CD14-positive monocyte (primary cell): ENCODE results near the gene ZNF432. TPM values are rescaled to one million over a fixed set of nuclear protein-coding genes. Genes with fewer than 3 reads are reported as not detected.

ENCODE experiments used
- DNase-seq, 3 donors: peaks; one replicate each; pipeline ENCODE4 v3.0.0-alpha.2; 2011 to 2022
- H2AFZ ChIP-seq: 2 replicates; pipeline ENCODE4 v1.6.0; 2012; ENCODE audit warnings: mild to moderate bottlenecking, low read depth, low read length, inconsistent platforms; ENCODE audit not compliant: insufficient read depth, poor library complexity, severe bottlenecking
- H3K27ac ChIP-seq, 2 donors: 1 replicate in 1 of 2; 2 replicates in 1 of 2; pipeline ENCODE4 v1.5.1; 2012 to 2013; ENCODE audit warnings: low read length in 2 of 2, control low read depth in 1 of 2, inconsistent platforms in 1 of 2, low read depth in 1 of 2, mild to moderate bottlenecking in 1 of 2
- H3K27me3 ChIP-seq, 2 donors: one replicate each; pipeline versions ENCODE4 v1.6.0 to v1.6.1; 2011 to 2013; ENCODE audit warnings: low read length in 2 of 2; ENCODE audit not compliant: control insufficient read depth in 2 of 2, insufficient read depth in 2 of 2
- H3K36me3 ChIP-seq, 2 donors: replicated peaks in 1 of 2; 1 replicate in 1 of 2; 2 replicates in 1 of 2; pipeline versions ENCODE4 v1.5.1 to v1.6.1; 2012 to 2013; ENCODE audit warnings: low read length in 2 of 2, control low read depth in 1 of 2, inconsistent platforms in 1 of 2, mild to moderate bottlenecking in 1 of 2; ENCODE audit not compliant: insufficient read depth in 2 of 2, control insufficient read depth in 1 of 2
- H3K4me1 ChIP-seq, 2 donors: 1 replicate in 1 of 2; 2 replicates in 1 of 2; pipeline versions ENCODE4 v1.5.1 to v1.6.1; 2012 to 2013; ENCODE audit warnings: low read length in 2 of 2, control low read depth in 1 of 2, inconsistent platforms in 1 of 2, mild to moderate bottlenecking in 1 of 2, moderate library complexity in 1 of 2; ENCODE audit not compliant: insufficient read depth in 2 of 2, control insufficient read depth in 1 of 2
- H3K4me2 ChIP-seq: replicated peaks from 2 replicates; pipeline ENCODE3; 2012; ENCODE audit warnings: low read length, moderate library complexity, mild to moderate bottlenecking; ENCODE audit not compliant: poor library complexity, severe bottlenecking; ENCODE audit errors: extremely low read depth
- H3K4me3 ChIP-seq, 3 experiments: fragments of 200-600 bp in 1 of 3; sonication (generic) in 1 of 3; replicated peaks in 1 of 3; 1 replicate in 2 of 3; 2 replicates in 1 of 3; pipeline ENCODE4 v1.5.1; 2011 to 2013; ENCODE audit warnings: low read length in 3 of 3, mild to moderate bottlenecking in 3 of 3, control low read depth in 2 of 3, low read depth in 2 of 3, inconsistent platforms in 1 of 3, moderate library complexity in 1 of 3
- H3K79me2 ChIP-seq: 2 replicates; pipeline ENCODE4 v1.6.0; 2012; ENCODE audit warnings: mild to moderate bottlenecking, control low read depth, inconsistent platforms, low read length, moderate library complexity; ENCODE audit not compliant: insufficient read depth
- H3K9ac ChIP-seq: 2 replicates; pipeline ENCODE4 v1.6.0; 2017; ENCODE audit warnings: low read length, mild to moderate bottlenecking; ENCODE audit not compliant: insufficient read depth, poor library complexity, severe bottlenecking
- H3K9me3 ChIP-seq, 2 donors: replicated peaks in 1 of 2; 1 replicate in 1 of 2; 2 replicates in 1 of 2; pipeline versions ENCODE4 v1.5.1 to v1.6.1; 2012 to 2013; ENCODE audit warnings: low read length in 2 of 2, control low read depth in 1 of 2; ENCODE audit not compliant: control insufficient read depth in 1 of 2, insufficient read depth in 1 of 2
- H4K20me1 ChIP-seq: 2 replicates; pipeline ENCODE4 v1.6.0; 2012; ENCODE audit warnings: mild to moderate bottlenecking, low read length, control low read depth, moderate library complexity; ENCODE audit not compliant: insufficient read depth
- H3K27ac Mint-ChIP-seq, 7 donors: one replicate each; pipeline ENCODE4 v1.8.0; 2020; ENCODE audit warnings: mild to moderate bottlenecking in 7 of 7, mixed read lengths in 7 of 7, moderate library complexity in 6 of 7, inconsistent platforms in 2 of 7
- H3K27me3 Mint-ChIP-seq, 3 donors: one replicate each; pipeline ENCODE4 v1.8.0; 2021 to 2022; ENCODE audit warnings: low read depth in 3 of 3, mild to moderate bottlenecking in 3 of 3, mixed read lengths in 3 of 3, moderate library complexity in 3 of 3, inconsistent platforms in 1 of 3
- H3K36me3 Mint-ChIP-seq, 2 donors: one replicate each; pipeline ENCODE4 v1.8.0; 2020; ENCODE audit warnings: mixed read lengths in 2 of 2, inconsistent platforms in 1 of 2, mild to moderate bottlenecking in 1 of 2
- H3K4me1 Mint-ChIP-seq: one replicate; pipeline ENCODE4 v1.8.0; 2020; ENCODE audit warnings: mild to moderate bottlenecking, mixed read lengths
- H3K4me3 Mint-ChIP-seq, 2 donors: one replicate each; pipeline ENCODE4 v1.8.0; 2020; ENCODE audit warnings: mild to moderate bottlenecking in 2 of 2, mixed read lengths in 2 of 2, moderate library complexity in 1 of 2
- H3K9me3 Mint-ChIP-seq, 7 donors: one replicate each; pipeline ENCODE4 v1.8.0; 2020 to 2022; ENCODE audit warnings: mixed read lengths in 7 of 7, mild to moderate bottlenecking in 6 of 7, moderate library complexity in 6 of 7, inconsistent platforms in 2 of 7
- WGBS: methylation state at CpG from one replicate; pipeline ENCODE4 v1.1.5; 2013; ENCODE audit warnings: missing lambda C conversion rate; ENCODE audit not compliant: insufficient coverage; 5-methylcytosine and 5-hydroxymethylcytosine counted together
- intact Hi-C, 2 donors: fragments of 100-400 bp; cut with micrococcal nuclease; formaldehyde crosslinking; loops; one replicate each; pipeline versions ENCODE4 v1.15.0 to v1.15.1; 2023
- polyA plus RNA-seq, 3 donors: library from polyadenylated mRNA; depleted of rRNA in 1 of 3; unstranded in 2 of 3; stranded (reverse) in 1 of 3; fragments of 300-500 nt in 2 of 3; fragments of >200 nt in 1 of 3; fragmentation: Illumina TruSeq in 2 of 3; gene quantifications; 1 replicate in 2 of 3; 2 replicates in 1 of 3; pipeline ENCODE4 v1.2.3, GENCODE V29; 2012 to 2021
- TF ChIP-seq, protein P1 (sequence below): fragments of 200-600 bp; IDR thresholded peaks from one replicate; pipeline ENCODE4 v1.8.0; 2022; ENCODE audit warnings: antibody characterized with exemption, mild to moderate bottlenecking

Gene ZNF432
- polyA plus RNA-seq, 3 donors: 1.1 to 3.0 (median 1.2) TPM

DNA sequence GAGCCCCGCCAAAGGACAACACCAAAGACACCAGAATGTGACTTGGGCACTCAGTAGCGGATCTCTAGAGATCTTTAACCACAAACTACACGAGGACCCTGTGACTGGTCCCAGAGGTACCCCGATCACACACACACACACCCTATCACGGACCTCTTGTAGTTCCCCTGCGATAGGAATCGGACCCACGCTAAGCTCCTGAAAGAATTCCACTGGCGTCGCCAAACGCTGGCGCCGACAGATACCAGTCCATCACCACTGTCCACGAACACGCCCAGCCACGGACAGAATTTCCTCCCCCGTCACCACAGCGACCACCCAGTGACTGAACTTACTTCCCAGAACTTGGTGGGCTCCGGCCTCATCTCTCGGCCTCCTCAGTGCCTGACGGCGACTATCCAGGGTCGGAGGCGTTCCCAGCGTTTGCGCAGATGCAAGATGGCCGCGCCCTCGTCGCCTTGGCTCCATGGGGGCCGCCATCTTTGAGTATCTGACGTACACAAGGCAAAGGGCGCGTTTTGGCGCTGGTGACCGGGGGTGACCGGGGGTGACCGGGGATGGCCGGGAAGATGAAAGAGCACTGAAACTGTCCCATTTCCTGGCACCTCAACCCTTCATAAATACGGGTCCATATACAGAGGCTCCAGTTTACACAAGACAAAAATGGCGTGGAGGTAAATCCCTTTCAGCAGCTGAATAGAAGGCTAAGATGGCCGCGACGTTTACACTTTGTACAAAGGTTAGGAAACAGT, 40.7 kb downstream of the ZNF432 start, which contains the start of gene ZNF615:
Gene ZNF615 (minus strand): TSS at position 406 of the 752 bp plus-strand sequence. CDS start 4,500 bp downstream, outside the sequence.
- Mint-ChIP-seq H3K9me3 (peaks cover 37 to 80% (median 71%) of the 10 kb centered on the region in 7 donors), H3K36me3 (peaks cover 27 to 35% of the 10 kb centered on the region in 2 donors), H3K4me1 (peaks cover 15% of the 10 kb centered on the region), H3K27ac (peak within 1 kb of the TSS; percentile 92 to 99 (median 98)), H3K27me3 (peaks cover 0 to 3% (median 2%) of the 10 kb centered on the region in 3 donors), H3K4me3 (peak within 1 kb of the TSS; percentile 97 to 98)
- Histone ChIP-seq H3K9me3 (peaks cover 47 to 72% of the 10 kb centered on the region in 2 donors), H3K27me3 (no peaks in the 10 kb centered on the region), H2AFZ (peak within 1 kb of the TSS; percentile 99), H3K4me2 (peak within 1 kb of the TSS; percentile 90), H3K27ac (peak within 1 kb of the TSS; percentile 72 to 96), H3K36me3 (peaks cover 8 to 16% of the 10 kb centered on the region in 2 donors), H3K4me1 (peaks cover 7 to 12% of the 10 kb centered on the region in 2 donors), H3K9ac (peak within 1 kb of the TSS; percentile 80), H3K4me3 (peak within 1 kb of the TSS; percentile 74 to 84 (median 80)), H4K20me1 (no peaks in the 10 kb centered on the region), H3K79me2 (peaks cover 6% of the 10 kb centered on the region)
- TF ChIP-seq, protein P1, sequence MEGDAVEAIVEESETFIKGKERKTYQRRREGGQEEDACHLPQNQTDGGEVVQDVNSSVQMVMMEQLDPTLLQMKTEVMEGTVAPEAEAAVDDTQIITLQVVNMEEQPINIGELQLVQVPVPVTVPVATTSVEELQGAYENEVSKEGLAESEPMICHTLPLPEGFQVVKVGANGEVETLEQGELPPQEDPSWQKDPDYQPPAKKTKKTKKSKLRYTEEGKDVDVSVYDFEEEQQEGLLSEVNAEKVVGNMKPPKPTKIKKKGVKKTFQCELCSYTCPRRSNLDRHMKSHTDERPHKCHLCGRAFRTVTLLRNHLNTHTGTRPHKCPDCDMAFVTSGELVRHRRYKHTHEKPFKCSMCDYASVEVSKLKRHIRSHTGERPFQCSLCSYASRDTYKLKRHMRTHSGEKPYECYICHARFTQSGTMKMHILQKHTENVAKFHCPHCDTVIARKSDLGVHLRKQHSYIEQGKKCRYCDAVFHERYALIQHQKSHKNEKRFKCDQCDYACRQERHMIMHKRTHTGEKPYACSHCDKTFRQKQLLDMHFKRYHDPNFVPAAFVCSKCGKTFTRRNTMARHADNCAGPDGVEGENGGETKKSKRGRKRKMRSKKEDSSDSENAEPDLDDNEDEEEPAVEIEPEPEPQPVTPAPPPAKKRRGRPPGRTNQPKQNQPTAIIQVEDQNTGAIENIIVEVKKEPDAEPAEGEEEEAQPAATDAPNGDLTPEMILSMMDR: no peak
- 1% methylated on average over 43 of the region's 44 CpGs for WGBS
- peak; percentile 82 to 85 (median 82) for DNase-seq
- intact Hi-C loops: loop anchor here (1.0 to 5.0 kb wide), 3 partner anchors 20 to 39 kb away; partner anchors contain the start of genes ZNF350 (in 1 of the 2), ZNF432 (in 1 of the 2) and ZNF614 (in 1 of the 2)

DNA sequence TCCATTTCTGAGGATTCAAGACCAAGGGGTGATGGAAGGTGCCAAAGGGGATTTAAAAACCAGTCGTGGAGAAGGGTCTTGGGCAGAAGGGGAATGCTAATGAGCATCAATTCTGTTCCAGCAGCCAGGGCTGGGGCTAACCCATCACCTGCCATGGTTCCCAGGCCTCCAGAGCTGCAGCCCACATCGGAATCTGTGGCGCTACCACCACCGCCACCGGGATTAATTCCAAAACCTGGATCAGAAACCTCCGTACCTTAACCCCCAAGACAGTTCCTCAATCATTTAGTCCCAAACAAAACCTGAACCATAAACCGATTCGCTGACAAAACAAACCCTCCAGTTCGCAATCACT, 41.2 kb downstream of the ZNF432 start:
- no peak for DNase-seq
- H3K9me3 ChIP-seq: peaks cover 45 to 72% of the 10 kb centered on the region in 2 donors
- peaks cover 7 to 12% of the 10 kb centered on the region in 2 donors for H3K4me1 ChIP-seq
- H3K36me3 ChIP-seq: peaks cover 9 to 21% of the 10 kb centered on the region in 2 donors
- Mint-ChIP-seq H3K9me3 (peaks cover 36 to 78% (median 69%) of the 10 kb centered on the region in 7 donors), H3K36me3 (peaks cover 23 to 34% of the 10 kb centered on the region in 2 donors), H3K4me3 (peak overlapping the region; percentile 97 to 98), H3K27me3 (peaks cover 0 to 3% (median 2%) of the 10 kb centered on the region in 3 donors), H3K4me1 (peaks cover 15% of the 10 kb centered on the region), H3K27ac (peak overlapping the region in 6 of 7 donors; percentile 92 to 99 (median 98))
- H3K27me3 ChIP-seq: no peaks in the 10 kb centered on the region
- H4K20me1 ChIP-seq: no peaks in the 10 kb centered on the region
- H2AFZ ChIP-seq: peak overlapping the region; percentile 99
- H3K27ac ChIP-seq: peak overlapping the region in 1 of 2 donors; percentile 96
- 17% methylated on average over 9 of the region's 9 CpGs for WGBS
- peak overlapping the region; percentile 90 for H3K4me2 ChIP-seq
- intact Hi-C loops: loop anchor here in 1 of 2 donors (5.0 kb wide), 1 partner anchor 40 kb away; the partner anchor contains the start of gene ZNF432
- peak overlapping the region; percentile 80 for H3K9ac ChIP-seq
- peak overlapping the region; percentile 74 to 84 (median 80) for H3K4me3 ChIP-seq
- TF ChIP-seq, protein P1: no peak
- peaks cover 6% of the 10 kb centered on the region for H3K79me2 ChIP-seq
